NK-92 treated with Interleukin-12 subunit alpha and Interleukin-12 subunit beta, amount 100 ng/mL, for 24 hours (cell line): ENCODE measurements around the gene TOR1A.
"Not testable (repeated sequence)": the region's sequence is repeated elsewhere in the genome, so short reads cannot be mapped to it uniquely, and the experiment has no call there.

Experiments
- DNase-seq: peaks from one replicate; lab custom pipeline; 2025; lab: John Stamatoyannopoulos, UW

The TOR1A gene

GRCh38 chr9:129783516-129784361, 40.2 kb downstream of the TOR1A start:
- DNase-seq = peak; percentile 32

GRCh38 chr9:129781981-129782380, 42.0 kb downstream of the TOR1A start:
- no peak for DNase-seq

GRCh38 chr9:129781131-129781530, 42.8 kb downstream of the TOR1A start:
- no peak for DNase-seq

GRCh38 chr9:129779560-129780190, 44.3 kb downstream of the TOR1A start:
- no peak for DNase-seq

GRCh38 chr9:129778469-129778868, 45.5 kb downstream of the TOR1A start:
- no peak for DNase-seq

- DNase-seq = no peak
Measured at GRCh38 chr9:129777769-129778130, 46.2 kb downstream of the TOR1A start.

- DNase-seq = no peak
Measured at GRCh38 chr9:129776938-129777768, 46.8 kb downstream of the TOR1A start.

GRCh38 chr9:129776566-129776937, 47.4 kb downstream of the TOR1A start:
- DNase-seq = no peak

GRCh38 chr9:129776096-129776495, 47.8 kb downstream of the TOR1A start:
- DNase-seq = not testable (repeated sequence)

- no peak for DNase-seq
Measured at GRCh38 chr9:129775448-129775798, 48.5 kb downstream of the TOR1A start.

GRCh38 chr9:129774791-129775447, 49.0 kb downstream of the TOR1A start:
- DNase-seq = no peak

GRCh38 chr9:129773262-129774048, 50.5 kb downstream of the TOR1A start:
- DNase-seq = no peak

- no peak for DNase-seq
Measured at GRCh38 chr9:129770741-129771140, 53.2 kb downstream of the TOR1A start.

- no peak for DNase-seq
Measured at GRCh38 chr9:129769669-129770068, 54.3 kb downstream of the TOR1A start.

- DNase-seq = no peak
Measured at GRCh38 chr9:129768486-129768885, 55.5 kb downstream of the TOR1A start.

GRCh38 chr9:129765764-129766317, 58.1 kb downstream of the TOR1A start:
- DNase-seq = no peak

- DNase-seq = no peak
Measured at GRCh38 chr9:129762985-129763926, 60.7 kb downstream of the TOR1A start.
